HL-60/S4 treated with phorbol 12-myristate 13-acetate at 8.2 ng/mL for 4 days and 3 days (cell line): ENCODE data around the gene PXT1.

Source experiments
- in situ Hi-C: fragments of 300-500 bp; cut with MboI; formaldehyde crosslinking; loops from 2 replicates; pipeline ENCODE4 v1.15.0; 2022; ENCODE audit warnings: low sequenced_read_pairs

The PXT1 gene

GRCh38 chr6:36392621-36393020 lies 50.0 kb downstream of the PXT1 start:
- in situ Hi-C loops, result no loop called here

- in situ Hi-C loops, result no loop called here
These were observed 53.3 kb downstream of the PXT1 start for GRCh38 chr6:36389353-36389752.

DNA sequence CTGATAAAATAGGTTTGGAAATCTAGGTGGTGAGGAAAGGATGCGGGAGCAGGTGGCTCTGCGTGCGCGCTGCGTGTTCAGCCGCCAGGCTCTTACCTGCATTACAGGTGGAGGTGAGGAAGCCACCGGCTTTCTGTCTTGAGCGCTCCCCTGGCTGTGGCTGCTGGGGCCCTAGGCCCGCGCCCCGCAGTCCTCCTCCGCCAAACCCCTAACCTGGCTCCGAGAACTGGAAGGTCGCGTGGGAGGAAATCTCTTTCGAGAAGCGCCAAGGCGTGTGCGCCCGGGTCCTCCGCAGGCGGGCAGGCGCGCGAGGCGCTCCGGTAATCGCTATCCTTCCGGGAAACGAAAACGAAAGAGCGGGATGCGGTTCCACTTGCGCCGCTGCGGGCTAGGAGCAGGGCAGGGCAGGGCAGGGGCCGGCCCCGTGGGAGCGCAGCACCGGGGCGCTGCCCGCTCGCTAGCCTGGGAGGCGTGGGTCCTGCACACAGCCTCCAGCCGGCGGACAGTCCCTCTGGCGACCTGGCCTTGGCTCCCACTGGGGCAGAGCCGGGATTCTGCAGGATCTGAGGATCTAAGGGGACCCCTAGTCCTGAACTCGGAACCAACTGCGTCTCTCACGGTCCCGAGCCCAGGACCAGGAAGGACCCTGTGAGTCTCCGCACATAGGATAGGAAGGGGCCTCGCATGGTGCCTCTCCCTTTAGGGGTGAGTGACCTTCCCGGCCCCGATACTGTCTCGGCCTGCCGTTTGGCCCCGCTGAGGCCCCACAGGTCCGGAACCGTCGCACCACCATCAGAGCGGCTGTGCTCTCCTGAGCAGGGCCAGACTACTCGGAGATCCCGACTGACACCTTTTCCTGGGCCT lies 55.0 kb downstream of the PXT1 start, which contains the start of gene ETV7:
TSS of gene ETV7 (minus strand) at position 230 of the 864 bp plus-strand sequence. CDS start at position 102, 128 bp downstream.
- in situ Hi-C loops, result no loop called here

- in situ Hi-C loops, result no loop called here
These were observed 55.9 kb downstream of the PXT1 start for GRCh38 chr6:36386495-36387439.

DNA sequence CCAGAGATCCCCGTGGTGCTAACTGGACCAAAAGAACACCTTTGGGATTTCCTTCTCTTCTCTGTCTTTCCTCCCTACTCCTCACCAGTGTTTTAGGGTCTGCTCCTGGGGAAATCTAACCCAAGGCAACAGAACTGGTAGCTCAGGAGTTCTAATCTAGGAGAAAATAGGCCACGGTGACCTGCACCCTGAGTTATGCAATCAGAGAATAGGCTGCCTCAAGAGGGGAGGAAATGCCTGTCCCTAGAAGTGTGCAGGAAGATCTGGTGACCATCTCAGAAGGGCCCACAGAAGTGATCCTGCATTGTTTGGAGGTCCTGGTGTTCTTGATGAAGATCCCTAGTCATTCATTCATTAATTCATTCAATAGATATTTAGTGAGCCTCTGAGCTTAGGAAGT lies 58.6 kb downstream of the PXT1 start:
- in situ Hi-C loops, result no loop called here

- in situ Hi-C loops, result no loop called here
These were observed 59.0 kb downstream of the PXT1 start for GRCh38 chr6:36383606-36384005.

- in situ Hi-C loops, result no loop called here
These were observed 59.7 kb downstream of the PXT1 start for GRCh38 chr6:36382976-36383375.

- in situ Hi-C loops, result no loop called here
These were observed 60.9 kb downstream of the PXT1 start for GRCh38 chr6:36381502-36382389.

DNA sequence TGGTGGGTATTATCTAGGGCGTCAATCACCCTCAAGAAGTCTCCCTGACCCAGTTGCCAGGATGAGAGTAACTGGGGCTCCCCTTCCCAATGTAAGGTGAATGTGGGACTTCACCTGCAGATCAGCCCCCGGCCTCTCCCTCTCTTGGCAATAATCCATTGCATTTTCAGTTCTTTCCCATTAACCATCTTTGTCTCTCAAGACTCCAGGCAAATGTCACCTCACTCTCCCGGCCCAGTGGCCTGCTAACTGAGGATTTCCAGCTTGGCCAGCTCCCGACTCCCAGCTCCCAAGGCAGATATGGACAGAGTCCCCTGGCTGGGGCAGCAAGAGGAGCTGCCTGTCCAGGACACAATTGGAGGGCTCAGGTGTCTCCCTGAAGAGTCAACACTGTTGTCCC lies 62.5 kb downstream of the PXT1 start:
- in situ Hi-C loops, result no loop called here

DNA sequence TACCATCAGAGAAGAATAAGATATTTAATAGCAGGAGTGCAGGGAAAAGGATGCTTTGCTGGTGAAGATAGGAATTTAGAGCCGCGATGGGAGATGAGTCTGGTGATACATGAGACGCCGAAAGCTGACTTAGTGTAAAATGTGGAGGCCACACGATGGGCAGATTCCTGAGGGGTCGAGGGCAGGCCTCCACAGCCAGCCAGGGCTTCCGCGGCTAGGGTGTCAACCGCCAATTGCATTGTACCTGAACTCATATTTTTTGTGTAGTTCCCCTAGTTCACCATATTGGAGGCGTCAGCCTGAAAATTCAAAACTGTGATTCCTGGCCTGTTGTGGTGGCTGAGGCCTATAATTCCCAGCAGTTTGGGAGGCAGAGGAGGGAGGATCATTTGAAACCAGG lies 63.7 kb downstream of the PXT1 start:
- in situ Hi-C loops, result no loop called here

DNA sequence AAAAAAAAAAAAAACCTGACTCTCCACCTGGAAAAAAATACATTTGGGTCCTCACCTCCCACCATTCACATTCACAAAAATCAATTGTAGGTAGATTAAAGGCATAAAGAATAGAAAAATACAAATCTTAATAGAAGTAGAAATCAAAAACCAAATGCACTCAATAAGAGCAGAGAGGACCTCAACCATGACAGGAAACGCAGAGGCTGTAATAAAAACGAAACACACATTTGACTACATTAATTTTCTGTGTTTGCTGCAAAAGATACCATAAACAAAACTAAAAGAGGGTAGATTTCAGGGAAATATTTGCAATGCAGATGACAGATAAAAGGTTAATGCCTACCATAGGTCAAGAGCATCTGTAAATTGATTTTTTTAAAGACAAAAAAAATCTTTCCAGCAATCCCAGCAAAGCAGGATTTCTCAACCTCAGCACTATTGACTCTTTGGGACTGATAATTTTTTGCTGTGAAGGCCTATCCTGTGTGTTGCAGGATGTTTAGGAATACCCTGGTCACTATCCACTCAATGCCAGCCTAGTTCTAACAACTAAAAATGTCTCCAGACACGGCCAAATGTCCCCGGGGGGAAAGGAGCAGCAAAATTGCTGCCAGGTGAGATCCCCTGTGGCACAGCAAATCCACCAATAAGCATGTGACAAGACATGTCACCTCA lies 64.3 kb downstream of the PXT1 start:
- in situ Hi-C loops, result no loop called here

GRCh38 chr6:36377594-36377993 lies 65.1 kb downstream of the PXT1 start:
- in situ Hi-C loops, result no loop called here

DNA sequence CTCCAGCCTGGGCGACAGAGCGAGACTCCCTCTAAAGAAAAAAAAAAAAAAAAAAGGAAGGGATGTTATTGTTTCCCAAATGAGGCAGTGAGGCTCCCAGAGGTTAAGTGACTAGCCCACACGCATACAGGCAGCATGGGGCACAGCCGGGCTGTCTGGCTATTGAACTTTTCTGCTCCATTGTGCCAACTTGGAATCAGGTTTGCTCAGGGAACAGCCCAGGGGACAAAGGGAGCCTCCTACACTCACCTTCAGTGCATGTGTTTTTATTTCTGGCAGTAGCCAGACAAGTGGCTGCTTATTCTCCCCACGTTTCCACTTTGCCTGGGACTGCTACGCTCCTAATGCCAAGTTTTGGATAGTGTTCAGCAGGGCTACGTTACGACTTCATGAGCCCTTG lies 65.9 kb downstream of the PXT1 start:
- in situ Hi-C loops, result no loop called here

- in situ Hi-C loops, result no loop called here
These were observed 66.5 kb downstream of the PXT1 start for GRCh38 chr6:36376183-36376582.

- in situ Hi-C loops, result no loop called here
These were observed 67.0 kb downstream of the PXT1 start for GRCh38 chr6:36375644-36376155.

DNA sequence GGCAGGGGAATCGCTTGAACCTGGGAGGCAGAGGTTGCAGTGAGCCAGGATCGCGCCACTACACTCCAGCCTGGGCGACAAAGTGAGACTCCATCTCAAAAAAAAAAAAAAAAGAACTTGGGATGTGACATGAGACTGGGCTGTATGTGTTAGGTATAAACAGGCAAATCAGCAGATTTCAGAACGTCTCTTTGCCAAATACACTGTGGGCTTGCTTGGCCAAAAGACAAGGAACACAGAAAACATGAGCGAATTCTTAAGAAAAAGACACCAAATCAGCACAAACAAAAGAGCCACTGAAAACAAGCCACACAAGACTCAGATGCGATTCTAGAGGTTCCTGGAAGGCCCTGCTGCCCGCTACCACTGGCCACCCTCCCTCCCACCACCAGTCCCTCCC lies 67.7 kb downstream of the PXT1 start:
- in situ Hi-C loops, result no loop called here

GRCh38 chr6:36374194-36374593 lies 68.5 kb downstream of the PXT1 start:
- in situ Hi-C loops, result no loop called here

DNA sequence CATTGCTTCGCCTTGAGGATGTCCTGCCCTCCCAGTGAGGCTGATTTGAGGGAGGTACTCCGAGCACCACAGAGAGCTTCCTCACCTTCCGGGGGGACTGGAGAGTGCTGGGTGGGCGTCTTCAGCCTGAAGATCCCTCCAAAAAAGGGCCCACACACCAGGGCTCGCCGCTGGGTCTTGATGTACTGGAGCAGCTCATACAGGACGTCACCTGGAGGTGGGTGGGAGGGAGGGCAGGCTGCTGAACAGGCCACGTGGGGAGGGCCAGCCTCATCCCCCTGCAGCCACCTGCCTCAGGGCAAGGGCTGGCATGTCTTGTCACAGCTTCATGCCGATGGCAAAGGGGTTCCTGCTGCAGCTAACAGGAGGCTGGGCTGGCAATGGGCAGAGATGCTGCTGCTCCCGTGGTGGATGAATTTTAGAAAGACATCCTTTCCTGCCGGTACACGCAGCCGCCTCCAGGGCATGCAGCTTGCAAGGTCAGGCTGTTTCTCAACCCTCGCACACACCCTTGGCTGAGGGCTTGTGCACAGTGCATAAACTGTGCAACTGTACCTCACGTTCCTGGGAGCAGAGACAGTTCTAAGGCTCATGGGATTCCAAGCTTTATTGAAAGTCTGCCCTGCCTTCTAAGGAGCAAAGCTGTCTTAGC lies 69.2 kb downstream of the PXT1 start:
- in situ Hi-C loops, result no loop called here

DNA sequence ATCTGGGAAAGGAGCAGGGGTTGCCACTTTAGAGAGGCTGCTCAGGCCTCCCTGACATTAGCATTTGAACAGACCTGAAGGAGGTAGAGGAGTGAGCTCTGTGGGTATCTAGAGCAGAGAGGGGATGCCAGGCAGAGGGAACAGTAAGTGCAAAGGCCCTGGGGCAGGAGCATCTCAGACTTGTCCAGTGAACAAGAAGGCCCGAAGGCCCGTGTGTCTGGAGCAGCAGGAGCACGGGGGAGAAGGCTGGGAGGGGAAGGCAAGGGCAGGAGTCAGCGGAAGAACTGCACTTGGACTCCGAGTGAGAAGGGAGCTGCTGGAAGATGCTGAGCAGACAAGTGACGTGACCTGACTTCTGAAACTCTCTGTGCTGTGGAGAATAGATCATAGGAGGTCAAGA lies 70.6 kb downstream of the PXT1 start:
- in situ Hi-C loops, result no loop called here
